ENCODE results near the gene CDH23.
A peak's percentile ranks its signal among the peaks of the same experiment; 100 is the strongest.

Gene CDH23

DNA sequence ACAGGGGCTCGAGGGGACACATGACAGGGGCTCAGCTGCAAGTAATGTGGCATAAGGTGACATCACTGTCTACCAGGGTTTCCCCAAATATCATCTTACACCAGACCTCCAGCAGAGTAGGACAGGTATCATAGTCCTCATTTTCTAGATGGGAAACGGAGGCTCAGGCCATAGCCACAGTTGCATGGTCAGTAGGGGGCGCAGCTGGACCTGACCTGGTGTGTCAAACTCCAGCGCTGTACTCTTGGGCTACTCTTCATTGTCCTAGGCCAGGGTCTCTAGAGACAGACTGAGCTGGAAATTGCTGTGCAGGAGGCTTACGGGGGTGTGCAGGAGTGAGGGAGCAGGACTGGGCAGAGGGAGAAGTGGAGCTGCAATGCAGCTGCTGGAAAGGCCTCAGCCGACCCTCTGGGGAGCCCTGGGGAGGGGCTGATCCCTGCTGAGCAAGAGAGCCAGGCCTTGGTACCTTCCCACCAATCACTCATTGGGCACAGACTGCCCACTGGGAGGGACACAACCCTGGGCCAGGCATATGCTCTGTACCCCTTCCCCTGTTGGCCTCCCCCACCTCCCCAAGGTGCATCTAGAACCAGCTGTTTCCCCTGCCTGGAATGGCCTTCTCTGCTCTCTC, 89.9 kb downstream of the CDH23 start:
- DNase-seq (ENCODE audit: low read depth): peak; percentile 6

DNA sequence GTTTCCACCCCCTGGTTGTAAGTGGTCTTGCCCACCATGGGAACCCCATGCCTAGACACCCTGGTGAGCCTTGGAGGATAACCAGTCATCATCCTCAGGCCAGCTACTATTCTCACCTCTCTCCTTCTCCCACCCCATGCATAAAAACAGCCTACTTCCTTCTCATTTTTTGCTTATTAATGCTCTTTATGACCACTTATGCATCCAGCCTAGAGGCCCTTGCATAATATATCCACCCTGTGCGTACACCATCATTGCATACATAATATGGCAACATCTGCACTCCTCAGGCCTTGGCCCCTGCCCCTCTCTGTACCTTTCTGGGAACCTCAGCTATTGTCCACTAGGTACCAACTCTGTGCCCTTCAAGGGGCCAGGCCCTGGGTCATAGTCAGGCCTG, 91.0 kb downstream of the CDH23 start:
- no peak for DNase-seq (ENCODE audit: low read depth)

DNA sequence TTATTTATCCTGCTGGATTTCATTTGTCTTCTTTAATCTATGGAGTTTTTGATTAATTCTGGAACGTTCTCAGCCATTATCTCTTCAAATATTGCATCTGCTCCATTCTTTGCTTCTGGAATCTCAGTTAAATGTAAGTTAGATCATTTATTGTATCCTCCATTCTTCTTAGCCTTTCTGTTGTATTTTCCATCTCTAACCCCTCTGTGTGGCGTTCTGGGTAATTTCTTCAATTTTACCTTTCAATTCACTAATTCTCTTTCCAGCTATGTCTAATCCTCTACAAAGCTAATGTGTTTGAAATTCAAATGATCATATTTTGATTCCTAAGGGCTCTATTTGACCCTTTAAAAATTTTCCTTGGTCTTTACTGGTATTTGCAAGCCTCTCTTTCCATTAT, 92.4 kb downstream of the CDH23 start:
- DNase-seq (ENCODE audit: low read depth): no peak

DNA sequence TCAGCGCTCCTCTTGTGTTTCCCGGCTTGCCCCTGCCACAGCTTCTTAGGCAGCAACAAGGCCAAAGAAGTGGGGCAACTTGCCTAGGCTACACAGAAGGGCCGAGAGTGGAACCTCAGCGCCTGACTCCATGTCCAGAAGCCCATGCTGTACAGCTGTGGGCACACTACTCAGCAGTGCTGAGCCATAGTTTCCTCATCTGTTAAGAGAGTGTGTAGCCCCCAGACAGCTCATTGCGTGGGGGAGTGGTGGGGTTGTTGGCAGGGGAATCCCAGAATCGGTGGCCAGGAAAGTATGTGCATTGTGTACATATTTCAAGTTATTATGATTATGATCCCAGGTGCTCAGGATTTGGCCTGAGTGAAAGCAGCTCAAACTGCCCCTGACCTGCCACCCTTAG, 96.2 kb downstream of the CDH23 start:
- DNase-seq (ENCODE audit: low read depth): no peak

DNA sequence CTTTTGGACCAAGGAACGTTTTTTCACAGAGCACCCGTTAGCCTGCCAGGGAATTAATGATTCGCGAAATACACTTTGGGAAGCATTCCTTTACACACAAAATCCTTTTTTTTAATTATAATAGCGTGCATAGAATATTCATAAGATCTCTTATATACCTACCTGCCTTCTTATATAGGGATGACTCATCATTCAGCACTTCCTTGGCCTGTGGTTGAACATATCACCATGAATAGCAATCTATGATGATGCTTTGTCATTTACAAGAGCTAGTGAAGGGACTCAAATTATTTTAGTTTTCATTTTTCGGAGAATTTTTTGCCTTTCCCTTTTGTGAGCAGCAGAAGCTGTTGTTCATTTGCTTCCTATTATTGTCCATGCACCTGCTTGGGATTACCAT, 97.0 kb downstream of the CDH23 start:
- no peak for DNase-seq (ENCODE audit: low read depth)

DNA sequence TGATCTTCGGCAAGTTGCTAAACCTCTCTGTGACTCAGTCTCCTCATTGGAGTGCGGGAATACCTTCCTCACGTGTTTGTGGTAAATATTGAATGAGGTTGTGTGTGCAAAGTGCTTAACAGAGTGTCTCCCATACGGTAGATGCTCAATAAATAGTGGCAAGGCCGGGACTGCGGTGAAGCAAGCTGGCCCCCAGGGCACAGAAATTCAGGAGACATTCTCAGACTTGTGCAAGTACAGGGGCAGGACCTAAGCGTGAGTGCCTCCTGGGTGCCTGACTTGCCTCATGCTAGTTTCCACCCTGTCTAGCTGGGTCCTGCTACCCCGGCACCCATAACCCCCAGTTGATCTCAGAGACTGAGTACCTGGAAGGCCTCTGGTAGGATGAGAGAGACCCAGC, 97.8 kb downstream of the CDH23 start:
- DNase-seq (ENCODE audit: low read depth): no peak

DNA sequence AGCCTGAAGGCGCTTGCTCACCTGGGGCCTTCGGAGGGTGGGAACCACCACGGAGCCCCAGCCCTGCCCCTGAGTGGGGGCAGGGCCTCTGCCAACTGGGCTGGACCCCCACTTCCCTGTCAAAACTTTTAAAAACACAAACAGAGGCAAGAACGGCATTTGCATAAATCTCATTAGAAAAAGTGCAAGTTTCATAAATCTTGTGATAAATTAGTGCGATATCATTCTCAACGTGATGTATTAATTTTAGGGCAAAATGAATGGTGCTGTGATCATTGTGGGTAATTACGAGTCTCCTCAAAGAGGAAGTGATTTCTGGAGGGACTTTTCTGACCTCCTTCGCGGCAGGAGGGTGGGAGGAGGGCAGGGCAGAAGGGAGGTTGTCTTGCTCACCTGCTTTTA, 98.3 kb downstream of the CDH23 start:
- no peak for DNase-seq (ENCODE audit: low read depth)

DNA sequence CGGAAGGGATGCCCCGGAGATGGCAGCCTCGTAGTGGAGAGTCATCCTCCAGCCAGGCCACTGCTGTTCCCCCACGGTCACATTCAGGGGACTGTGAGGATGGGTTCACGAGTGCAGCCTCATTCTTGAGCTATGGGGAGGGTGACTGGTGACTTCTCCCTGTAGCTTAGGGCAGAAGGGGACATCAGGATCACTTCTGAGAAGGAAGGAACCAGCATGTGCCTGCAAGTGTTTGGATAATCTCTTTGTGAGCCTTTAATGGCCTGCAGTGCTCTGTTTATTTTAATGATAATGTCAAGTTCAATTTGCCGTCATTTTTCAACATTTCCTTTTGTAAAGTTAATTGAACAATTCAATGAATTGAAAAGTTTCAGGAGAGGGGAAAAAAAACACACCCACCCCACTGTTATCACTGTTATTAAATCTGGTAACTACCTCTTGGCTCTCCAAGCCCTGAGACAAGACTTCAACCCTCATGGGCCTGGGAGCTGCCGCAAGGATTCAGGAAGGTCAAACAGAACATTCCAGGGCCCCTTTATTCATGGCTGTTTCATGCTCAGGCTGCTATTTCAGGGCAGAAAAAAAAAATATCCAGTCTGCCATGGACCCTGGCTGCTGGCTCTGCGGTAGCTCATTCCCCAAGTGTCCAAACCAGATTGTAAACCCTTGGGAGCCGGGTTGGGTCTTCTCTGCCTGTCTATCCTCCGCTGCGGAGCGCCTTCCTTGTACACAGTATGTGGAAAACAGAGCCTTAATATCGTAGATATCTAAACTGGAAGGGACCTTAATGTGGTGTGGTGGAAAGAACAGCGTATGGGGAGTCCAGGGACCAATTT, 100.4 kb downstream of the CDH23 start:
- no peak for DNase-seq (ENCODE audit: low read depth)

DNA sequence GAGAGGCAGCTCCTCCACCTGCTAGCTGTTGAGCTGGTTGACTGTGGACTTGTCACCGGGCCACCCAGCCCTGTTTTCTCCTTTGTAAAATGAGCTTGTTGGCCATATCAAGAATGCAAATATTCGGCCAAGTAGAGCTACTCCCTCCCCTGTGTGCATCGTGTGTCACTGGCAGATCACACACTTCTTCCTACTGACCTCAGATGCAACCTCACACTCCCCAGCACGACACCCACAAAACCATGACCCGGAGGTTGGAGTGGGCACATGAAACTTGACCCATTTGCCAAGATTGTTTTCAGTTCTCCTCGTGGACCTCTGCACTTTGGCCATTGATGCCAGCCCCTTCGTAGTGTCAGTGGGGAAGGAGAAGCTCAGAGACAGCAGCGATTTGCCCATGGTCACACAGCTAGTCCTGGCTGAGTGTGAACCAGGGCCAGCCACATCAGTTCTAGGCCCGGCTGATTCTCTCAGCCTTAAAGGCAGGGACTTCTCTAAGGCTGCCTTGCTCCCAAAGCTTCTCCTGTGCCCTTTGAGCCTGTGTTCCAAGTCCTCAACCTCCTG, 101.1 kb downstream of the CDH23 start:
- no peak for DNase-seq (ENCODE audit: low read depth)

DNA sequence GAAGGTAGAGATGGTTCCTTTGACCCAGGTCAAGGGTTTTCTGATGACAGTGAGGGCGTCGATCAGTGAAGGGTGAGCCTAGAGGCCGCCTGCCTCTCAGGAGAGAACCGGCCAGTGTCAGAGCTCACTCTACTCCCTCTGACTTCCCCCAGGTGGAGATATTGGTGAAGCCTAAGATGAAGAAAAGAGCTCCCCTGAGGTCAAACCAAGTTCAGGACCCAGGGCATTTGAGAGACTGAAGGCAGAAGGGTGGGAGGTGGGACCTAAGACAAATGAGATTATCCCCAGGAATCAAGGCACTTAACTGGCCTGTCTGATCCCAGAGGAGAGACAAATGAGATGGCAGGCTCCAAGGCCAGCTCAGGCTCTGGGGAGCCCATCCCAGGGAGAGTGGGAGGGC, 104.7 kb downstream of the CDH23 start:
- no peak for DNase-seq (ENCODE audit: low read depth)

DNA sequence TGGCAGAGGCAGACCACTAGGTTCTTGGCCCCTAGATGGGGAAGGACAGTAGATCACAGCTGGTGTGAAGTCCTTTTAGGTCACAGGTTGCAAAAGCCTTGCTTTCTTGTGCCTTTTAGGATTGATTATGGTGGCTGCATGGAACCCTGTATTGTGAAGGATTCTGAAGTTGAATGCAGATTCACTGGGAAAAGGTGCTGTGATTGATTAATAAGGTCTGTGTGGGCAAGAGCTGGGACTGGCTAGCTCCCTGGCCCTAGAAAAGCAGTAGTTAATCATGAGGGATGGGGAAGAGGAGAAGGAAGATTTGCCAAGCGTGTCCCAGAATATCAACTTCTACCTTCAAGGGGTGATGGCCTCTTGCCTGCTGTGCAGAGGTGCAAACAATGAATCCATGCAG, 105.5 kb downstream of the CDH23 start:
- no peak for DNase-seq (ENCODE audit: low read depth)

DNA sequence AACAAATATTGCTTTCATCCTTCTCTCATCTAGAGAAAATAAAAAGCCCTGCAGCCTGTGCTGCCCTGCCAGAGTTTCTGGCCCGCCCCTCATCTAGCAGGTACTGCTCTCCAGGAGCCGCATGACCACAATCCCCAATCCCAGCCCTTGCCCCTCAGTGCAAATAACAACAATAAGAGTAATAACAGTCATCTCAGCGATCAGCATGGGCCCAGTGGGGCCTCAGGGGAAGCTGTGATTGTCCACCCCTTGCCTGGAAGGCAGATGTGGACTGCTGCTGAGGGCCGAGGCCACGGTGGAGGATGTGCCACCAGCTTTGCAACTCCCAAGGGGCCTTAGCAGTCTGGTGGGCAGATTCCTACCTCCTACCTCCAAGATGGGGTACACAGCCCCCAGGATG, 106.1 kb downstream of the CDH23 start:
- no peak for DNase-seq (ENCODE audit: low read depth)

DNA sequence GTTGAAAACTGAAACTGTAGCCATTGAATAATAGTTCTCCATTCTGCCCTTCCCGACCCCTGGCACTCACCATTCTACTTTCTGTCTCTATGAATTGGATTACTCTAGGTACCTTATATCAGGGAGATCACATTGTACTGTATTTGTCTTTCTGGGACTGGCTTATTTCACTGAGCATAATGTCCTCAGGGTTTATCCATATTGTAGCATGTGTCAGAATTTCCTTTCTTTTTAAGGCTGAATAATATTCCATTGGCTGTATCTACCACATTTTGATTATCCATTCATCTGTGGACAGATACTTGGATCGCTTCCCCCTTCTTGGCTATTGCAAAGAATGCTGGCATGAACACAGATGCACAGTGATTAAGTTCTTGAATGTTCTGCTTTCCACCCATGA, 107.4 kb downstream of the CDH23 start:
- no peak for DNase-seq (ENCODE audit: low read depth)

DNA sequence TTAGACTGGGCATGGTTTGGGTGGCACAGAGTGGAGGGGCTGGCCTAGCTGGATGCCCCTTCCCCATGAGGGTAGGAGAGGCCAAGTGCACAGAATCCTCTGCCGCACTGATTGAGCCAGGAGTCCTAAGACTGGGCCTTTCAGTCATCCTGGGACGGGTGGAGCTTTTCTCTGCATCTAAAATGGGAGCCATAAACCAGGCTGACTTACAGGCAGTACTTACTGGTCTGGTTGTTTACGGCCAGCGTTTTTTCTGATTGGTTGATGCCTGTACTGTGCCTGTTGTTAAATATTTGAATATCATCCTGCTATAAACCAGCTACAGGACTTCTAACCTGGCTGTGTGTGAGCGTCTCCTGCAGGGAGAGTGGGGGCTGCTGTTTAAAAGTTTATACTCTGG, 107.8 kb downstream of the CDH23 start:
- no peak for DNase-seq (ENCODE audit: low read depth)

DNA sequence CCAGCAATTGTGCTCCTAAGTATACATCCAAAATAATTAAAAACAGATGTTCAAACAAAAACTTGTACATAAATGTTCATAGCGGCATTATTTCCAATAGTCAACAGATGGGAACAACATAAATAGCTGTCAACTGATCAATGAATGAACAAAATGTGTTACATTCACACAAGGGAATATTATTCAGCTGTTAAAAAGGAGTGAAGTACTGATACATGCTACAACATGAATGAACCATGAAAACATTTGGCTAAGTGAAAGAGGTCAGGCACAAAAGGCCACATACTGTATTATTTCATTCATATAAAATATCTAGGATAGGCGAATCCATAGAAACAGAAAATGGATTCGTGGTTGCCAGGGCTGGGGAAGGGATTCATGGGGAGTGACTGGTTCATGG, 109.1 kb downstream of the CDH23 start:
- DNase-seq (ENCODE audit: low read depth): no peak

DNA sequence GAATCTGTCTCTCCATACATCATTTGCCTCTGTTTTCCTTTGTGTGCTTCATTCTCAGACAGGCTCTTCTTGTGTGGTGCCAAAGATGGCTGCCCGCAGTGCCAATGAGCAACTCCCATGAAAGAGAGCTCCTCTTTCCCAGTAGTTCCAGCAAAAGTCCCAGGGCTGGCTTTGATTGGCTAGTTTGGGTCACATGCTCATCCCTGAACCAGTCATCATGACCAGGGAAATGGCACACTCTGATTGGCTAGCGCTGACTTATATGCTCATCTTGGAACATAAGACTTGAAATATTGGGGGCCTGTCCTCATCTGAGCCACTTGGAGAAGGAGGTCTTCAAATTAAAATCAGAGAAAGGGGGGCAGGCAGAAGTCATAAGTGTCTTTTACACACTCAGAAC, 112.7 kb downstream of the CDH23 start:
- DNase-seq (ENCODE audit: low read depth): no peak

DNA sequence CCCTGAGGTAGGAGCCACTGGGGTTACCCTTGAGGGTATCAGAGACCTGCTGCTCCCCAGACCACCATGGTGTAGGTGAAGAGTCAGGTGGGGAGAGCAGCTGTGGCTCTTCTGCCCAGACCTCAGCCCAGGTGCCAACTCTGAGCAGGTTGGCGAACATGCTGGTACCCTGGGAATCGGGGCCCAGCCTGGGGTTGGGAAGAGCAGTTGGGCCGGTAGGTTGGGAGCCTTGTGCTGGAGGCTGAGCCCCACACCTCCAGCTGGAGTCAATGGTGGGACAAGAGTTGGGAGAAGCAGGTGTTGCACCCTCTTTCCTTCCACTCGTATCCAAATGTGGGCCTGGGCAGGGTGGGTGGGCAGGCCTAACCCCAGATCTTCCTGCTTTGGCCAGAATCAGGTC, 114.5 kb downstream of the CDH23 start:
- DNase-seq (ENCODE audit: low read depth): no peak

DNA sequence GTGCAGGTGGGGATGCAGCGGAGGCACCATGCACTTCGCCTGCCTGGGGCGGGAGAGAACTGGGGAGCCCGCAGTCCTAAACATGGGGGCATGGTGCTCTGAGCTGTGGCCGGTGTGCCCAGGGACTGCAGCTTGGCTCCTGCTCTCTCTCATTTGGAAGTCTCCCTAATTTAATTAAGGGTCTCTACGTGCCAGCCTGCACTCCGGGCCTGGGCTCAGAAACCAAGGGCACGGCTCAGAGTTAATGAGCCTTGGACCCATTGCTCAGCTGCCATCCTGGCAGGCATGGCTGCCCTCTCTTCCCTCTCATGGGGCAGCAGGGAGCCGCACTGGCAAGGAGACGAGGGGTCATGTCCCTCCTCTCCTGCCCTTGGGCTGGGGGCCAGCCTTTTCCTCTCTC, 115.6 kb downstream of the CDH23 start:
- no peak for DNase-seq (ENCODE audit: low read depth)

DNA sequence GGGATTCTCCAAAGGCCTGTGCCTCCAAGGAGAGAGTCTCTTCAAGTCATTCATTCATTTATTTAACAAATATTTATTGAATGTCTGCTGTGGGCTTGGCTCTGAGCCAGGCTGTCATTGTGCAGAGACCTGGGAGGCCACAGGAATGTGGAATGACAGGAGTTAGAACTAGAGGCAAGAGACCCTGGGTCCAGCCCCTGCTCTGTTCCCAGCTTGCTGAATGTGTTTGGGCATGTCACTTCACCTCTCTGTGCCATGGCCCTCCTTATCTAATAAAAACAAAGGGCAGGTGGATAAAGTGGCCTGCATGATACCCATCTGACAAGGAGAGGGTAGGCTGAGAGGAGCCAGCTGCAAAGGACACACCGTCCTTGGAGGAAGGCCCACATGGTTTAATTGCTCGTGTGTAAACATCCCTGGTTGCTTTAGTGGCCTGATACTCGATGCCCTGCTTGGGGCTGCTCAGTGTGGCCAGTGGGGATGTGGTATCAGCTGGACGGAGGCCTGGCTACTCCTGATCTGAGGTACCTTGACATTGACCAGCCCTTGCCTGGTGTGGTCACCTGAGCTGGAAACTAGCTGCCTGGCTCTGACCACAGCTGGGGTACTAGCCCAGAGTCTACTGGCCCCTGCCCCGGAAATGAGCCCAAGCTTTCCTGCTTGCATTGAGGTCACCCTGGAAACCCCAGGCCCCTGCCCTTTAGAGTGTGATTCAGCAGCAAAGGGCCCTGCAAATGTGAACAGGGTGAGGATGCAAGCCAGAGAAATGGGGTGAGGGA, 116.2 kb downstream of the CDH23 start:
- no peak for DNase-seq (ENCODE audit: low read depth)

DNA sequence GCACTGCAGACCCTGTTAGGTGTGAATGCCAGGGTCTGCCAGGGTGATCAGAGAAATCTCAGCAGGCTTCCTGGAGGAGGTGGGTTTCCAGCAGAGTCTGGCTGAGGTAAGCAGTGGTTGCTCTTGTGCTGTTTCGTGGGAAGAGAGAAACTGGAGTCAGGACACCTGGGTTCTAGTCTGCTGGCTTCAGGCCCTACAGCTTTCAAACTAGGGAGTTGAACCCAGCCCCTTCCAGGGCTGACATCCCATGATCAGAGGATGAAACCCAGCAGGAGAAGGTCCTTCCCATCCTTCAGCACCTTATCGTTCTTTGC, 116.8 kb downstream of the CDH23 start:
- DNase-seq (ENCODE audit: low read depth): no peak

DNA sequence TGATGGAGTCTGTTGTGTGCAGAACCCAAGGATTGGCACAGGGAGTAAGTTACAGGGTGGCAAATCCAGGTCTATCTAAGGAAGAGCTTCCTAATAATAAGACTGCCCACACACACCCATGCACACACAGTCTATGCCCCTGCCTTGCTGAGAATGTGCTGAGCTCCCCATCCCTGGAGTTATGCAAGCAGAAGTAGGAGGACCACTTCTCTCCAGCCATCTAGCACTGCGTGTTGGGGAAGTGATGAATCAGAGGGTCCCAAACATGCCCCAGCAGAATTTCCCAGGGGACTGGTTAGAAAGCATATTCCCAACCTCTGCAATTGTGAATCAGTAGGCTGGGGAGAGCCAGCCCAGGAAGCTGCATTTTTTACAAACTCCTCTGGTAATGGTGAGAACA, 117.2 kb downstream of the CDH23 start:
- no peak for DNase-seq (ENCODE audit: low read depth)

DNA sequence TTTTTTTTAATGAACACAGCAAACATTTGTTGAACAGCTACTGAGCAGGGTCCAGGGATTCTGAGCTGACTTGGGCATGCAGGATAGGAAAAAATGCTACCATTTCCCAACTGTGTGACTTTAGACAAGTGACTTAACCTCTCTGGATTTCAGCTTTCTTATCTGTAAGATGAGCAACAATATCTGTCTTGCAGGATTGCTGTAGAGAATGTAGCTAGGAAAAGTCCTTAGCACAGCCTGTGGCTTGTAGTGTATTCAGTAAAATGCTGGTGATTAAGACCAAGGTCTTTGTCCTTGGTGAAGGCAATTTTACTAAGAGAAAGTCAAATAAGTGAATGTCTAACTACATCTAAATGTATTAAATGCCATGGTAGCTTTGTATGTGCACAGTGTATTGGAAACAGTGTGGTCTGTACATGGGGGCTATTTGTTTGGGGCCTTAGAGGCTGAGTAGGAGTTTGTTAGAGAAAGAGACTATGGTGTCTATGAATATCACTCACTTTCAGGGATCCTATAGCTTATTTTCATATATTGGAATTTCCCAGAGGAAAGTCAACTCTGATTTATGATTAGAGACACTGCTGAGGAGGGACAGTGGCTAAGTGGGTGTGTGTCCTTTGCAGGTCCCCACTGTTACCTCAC, 118.9 kb downstream of the CDH23 start:
- no peak for DNase-seq (ENCODE audit: low read depth)

DNA sequence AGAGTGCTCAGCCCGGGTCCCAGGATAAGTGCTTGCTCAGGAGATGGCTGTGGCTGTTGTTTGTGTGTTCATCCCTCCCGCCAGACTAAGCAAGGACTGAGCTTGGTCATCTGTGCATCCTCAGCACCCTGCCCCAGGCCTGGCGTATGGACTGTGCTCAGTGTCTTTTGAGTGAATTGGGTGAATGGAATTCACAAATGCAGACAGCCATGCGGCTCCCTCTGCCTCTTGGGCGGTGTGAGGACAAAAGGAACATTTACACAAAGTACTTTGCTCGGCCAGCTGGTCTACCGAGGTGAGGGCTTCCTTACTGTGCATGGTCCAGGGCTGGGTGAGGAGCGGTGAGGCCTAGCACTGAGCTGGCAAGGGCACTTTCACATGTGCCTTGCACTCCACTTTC, 120.2 kb downstream of the CDH23 start:
- no peak for DNase-seq (ENCODE audit: low read depth)

All from GM04504 (cell line).